Neural progenitor cell (in vitro differentiated cells): ENCODE measurements around the gene COQ9. TPM values are rescaled to one million over a fixed set of nuclear protein-coding genes. Genes with fewer than 3 reads are reported as not detected.

Source experiments
- DNase-seq: peaks from one replicate; pipeline ENCODE4 v3.0.0-alpha.2; 2016; ENCODE audit warnings: low spot score
- H2AFZ ChIP-seq: fragments of 200-600 bp; sonication (generic); replicated peaks from 2 replicates; pipeline ENCODE4 v1.6.1; 2016; ENCODE audit warnings: antibody characterized with exemption
- H3F3A ChIP-seq: fragments of 200-600 bp; sonication (generic); 2 replicates; pipeline ENCODE4 v1.6.1; 2016; ENCODE audit warnings: antibody characterized with exemption, low read depth
- H3K27ac ChIP-seq: fragments of 200-600 bp; sonication (generic); 2 replicates; pipeline ENCODE4 v1.5.1; 2016; ENCODE audit warnings: mild to moderate bottlenecking
- H3K27me3 ChIP-seq: fragments of 200-600 bp; sonication (generic); 2 replicates; pipeline ENCODE4 v1.6.1; 2016; ENCODE audit warnings: mild to moderate bottlenecking, moderate library complexity
- H3K36me3 ChIP-seq: fragments of 200-600 bp; sonication (generic); 2 replicates; pipeline ENCODE4 v1.5.1; 2016
- H3K4me1 ChIP-seq: fragments of 200-600 bp; sonication (generic); 2 replicates; pipeline ENCODE4 v1.6.1; 2016; ENCODE audit warnings: mixed run types
- H3K4me2 ChIP-seq: fragments of 200-600 bp; sonication (generic); 2 replicates; pipeline ENCODE4 v1.6.1; 2016
- H3K4me3 ChIP-seq: fragments of 200-600 bp; sonication (generic); 2 replicates; pipeline ENCODE4 v1.5.1; 2016
- H3K79me2 ChIP-seq: fragments of 200-600 bp; sonication (generic); 2 replicates; pipeline ENCODE4 v1.6.1; 2016; ENCODE audit warnings: low read depth
- H3K9ac ChIP-seq: fragments of 200-600 bp; sonication (generic); 2 replicates; pipeline ENCODE4 v1.6.1; 2016
- H3K9me3 ChIP-seq: fragments of 200-600 bp; sonication (generic); 2 replicates; pipeline ENCODE4 v1.5.1; 2016; ENCODE audit warnings: low read depth
- H4K20me1 ChIP-seq: fragments of 200-600 bp; sonication (generic); 2 replicates; pipeline ENCODE4 v1.6.1; 2016; ENCODE audit warnings: low read depth
- H3K27ac Mint-ChIP-seq: 3 replicates; pipeline ENCODE4 v1.8.0; 2021; ENCODE audit warnings: mixed read lengths
- H3K27me3 Mint-ChIP-seq: 2 replicates; pipeline ENCODE4 v1.8.0; 2022; ENCODE audit warnings: low read depth, mild to moderate bottlenecking, inconsistent platforms, moderate library complexity, mixed read lengths; ENCODE audit not compliant: insufficient read depth
- H3K36me3 Mint-ChIP-seq: 3 replicates; pipeline ENCODE4 v1.8.0; 2021; ENCODE audit warnings: mixed read lengths
- H3K4me1 Mint-ChIP-seq: 3 replicates; pipeline ENCODE4 v1.8.0; 2021; ENCODE audit warnings: mixed read lengths
- H3K4me3 Mint-ChIP-seq: 3 replicates; pipeline ENCODE4 v1.8.0; 2021; ENCODE audit warnings: mild to moderate bottlenecking, moderate library complexity, mixed read lengths
- H3K9me3 Mint-ChIP-seq: 3 replicates; pipeline ENCODE4 v1.8.0; 2020; ENCODE audit warnings: mixed read lengths
- CTCF ChIP-seq: fragments of 200-600 bp; sonication (generic); IDR thresholded peaks from 2 replicates; pipeline ENCODE4 v1.5.1; 2017; ENCODE audit warnings: antibody characterized with exemption, mild to moderate bottlenecking
- EZH2 ChIP-seq: fragments of 200-600 bp; sonication (generic); IDR thresholded peaks from 2 replicates; pipeline ENCODE4 v1.6.1; 2017; ENCODE audit warnings: antibody characterized with exemption, mild to moderate bottlenecking, moderate library complexity
- EZH2phosphoT487 ChIP-seq: fragments of 200-600 bp; sonication (generic); IDR thresholded peaks from 2 replicates; pipeline ENCODE4 v1.6.1; 2017; ENCODE audit warnings: antibody characterized with exemption
- total RNA-seq: library from RNA; depleted of rRNA; stranded (reverse); fragments of >200 nt; gene quantifications from 2 replicates; pipeline ENCODE4 v1.2.3, GENCODE V29; 2015; ENCODE audit warnings: low replicate concordance

The COQ9 gene
- total RNA-seq, 1 donor from 2014 or later, result 20.3 TPM

- no peak overlapping the region for H3K9ac ChIP-seq
- no peak overlapping the region for H3K4me2 ChIP-seq
- Mint-ChIP-seq H3K27me3 (peaks cover 4% of the 10 kb centered on the region), H3K36me3 (peaks cover 20% of the 10 kb centered on the region), H3K4me3 (no peak overlapping the region), H3K27ac (no peak overlapping the region), H3K9me3 (no peaks in the 10 kb centered on the region), H3K4me1 (peaks cover 6% of the 10 kb centered on the region)
- H3K79me2 ChIP-seq, result no peaks in the 10 kb centered on the region
- no peak for TF ChIP-seq EZH2
- no peak for TF ChIP-seq CTCF
- no peak for TF ChIP-seq EZH2phosphoT487
- peaks cover 26% of the 10 kb centered on the region for H4K20me1 ChIP-seq
- H3K27ac ChIP-seq, result no peak overlapping the region
- no peak overlapping the region for H3K4me3 ChIP-seq
- H3K9me3 ChIP-seq, result no peaks in the 10 kb centered on the region
- no peaks in the 10 kb centered on the region for H3K27me3 ChIP-seq
- DNase-seq, result no peak
- no peak overlapping the region for H2AFZ ChIP-seq
- H3K36me3 ChIP-seq, result no peaks in the 10 kb centered on the region
- H3F3A ChIP-seq, result peaks cover 15% of the 10 kb centered on the region
- peaks cover 7% of the 10 kb centered on the region for H3K4me1 ChIP-seq
Measured at GRCh38 chr16:57471209-57471608, 23.9 kb downstream of the COQ9 start.

GRCh38 chr16:57471852-57472664 is 24.8 kb downstream of the COQ9 start:
- Histone ChIP-seq H3K36me3 (no peaks in the 10 kb centered on the region), H3K9me3 (no peaks in the 10 kb centered on the region), H3K4me1 (peaks cover 16% of the 10 kb centered on the region), H3K79me2 (no peaks in the 10 kb centered on the region), H3K27ac (peak overlapping the region; percentile 41), H3K4me2 (no peak overlapping the region), H3K27me3 (no peaks in the 10 kb centered on the region), H3K9ac (no peak overlapping the region), H2AFZ (no peak overlapping the region), H4K20me1 (peaks cover 31% of the 10 kb centered on the region), H3K4me3 (no peak overlapping the region), H3F3A (peaks cover 21% of the 10 kb centered on the region)
- Mint-ChIP-seq H3K27me3 (peaks cover 4% of the 10 kb centered on the region), H3K4me1 (peaks cover 8% of the 10 kb centered on the region), H3K27ac (peak overlapping the region; percentile 33), H3K9me3 (no peaks in the 10 kb centered on the region), H3K36me3 (peaks cover 20% of the 10 kb centered on the region), H3K4me3 (peak overlapping the region; percentile 5)
- no peak for DNase-seq
- no peak for TF ChIP-seq CTCF
- no peak for TF ChIP-seq EZH2
- no peak for TF ChIP-seq EZH2phosphoT487

GRCh38 chr16:57472665-57473060 is 25.4 kb downstream of the COQ9 start:
- no peaks in the 10 kb centered on the region for H3K79me2 ChIP-seq
- Mint-ChIP-seq H3K27ac (no peak overlapping the region), H3K9me3 (no peaks in the 10 kb centered on the region), H3K4me1 (peaks cover 14% of the 10 kb centered on the region), H3K36me3 (peaks cover 20% of the 10 kb centered on the region), H3K27me3 (peaks cover 4% of the 10 kb centered on the region), H3K4me3 (no peak overlapping the region)
- H3F3A ChIP-seq, result peaks cover 22% of the 10 kb centered on the region
- no peak overlapping the region for H3K4me2 ChIP-seq
- H3K27ac ChIP-seq, result peak overlapping the region; percentile 41
- H3K4me3 ChIP-seq, result no peak overlapping the region
- no peak overlapping the region for H3K9ac ChIP-seq
- peaks cover 22% of the 10 kb centered on the region for H3K4me1 ChIP-seq
- no peaks in the 10 kb centered on the region for H3K27me3 ChIP-seq
- no peaks in the 10 kb centered on the region for H3K36me3 ChIP-seq
- DNase-seq, result no peak
- no peak overlapping the region for H2AFZ ChIP-seq
- TF ChIP-seq CTCF, result no peak
- no peak for TF ChIP-seq EZH2
- peaks cover 31% of the 10 kb centered on the region for H4K20me1 ChIP-seq
- H3K9me3 ChIP-seq, result no peaks in the 10 kb centered on the region
